GM12878 (cell line): ENCODE results near the gene SMIM7.

ENCODE experiments used
- BCL3 ChIP-seq: IDR thresholded peaks from 2 replicates; pipeline ENCODE4 v1.6.1; 2011; ENCODE audit warnings: borderline replicate concordance, low read depth, mild to moderate bottlenecking, moderate library complexity, low read length; ENCODE audit not compliant: insufficient read depth, poor library complexity, severe bottlenecking
- BRCA1 ChIP-seq: IDR thresholded peaks from 2 replicates; pipeline ENCODE4 v1.6.1; 2011; ENCODE audit warnings: low read depth, low read length, improper control_type of control experiment
- REST ChIP-seq: IDR thresholded peaks from 2 replicates; pipeline ENCODE4 v1.6.1; 2012; ENCODE audit warnings: mild to moderate bottlenecking, low read depth, low read length

GRCh38 chr19:16624236-16624635 is 35.7 kb downstream of the SMIM7 start:
- no peak for TF ChIP-seq REST
- no peak for TF ChIP-seq BRCA1
- no peak for TF ChIP-seq BCL3
